A673 (cell line): ENCODE measurements around the gene DEAF1. TPM values are rescaled to one million over a fixed set of nuclear protein-coding genes. Genes with fewer than 3 reads are reported as not detected.

Source experiments
- BruUV-seq: library from RNA; stranded (reverse); fragments of 400-500 nt; replicated peaks from 2 replicates; lab custom pipeline; 2021; lab: Mats Ljungman, UMichigan
- CTCF ChIA-PET: fragments of 300-600 bp; sonication (Branson Sonifier 250); formaldehyde crosslinking; loops from one replicate; lab custom pipeline; 2022; ENCODE audit warnings: antibody characterized with exemption; lab: Charles Lee
- POLR2A ChIA-PET: fragments of 300-600 bp; sonication (Branson Sonifier 250); formaldehyde crosslinking; loops from one replicate; lab custom pipeline; 2022; ENCODE audit warnings: antibody characterized with exemption; ENCODE audit not compliant: low non-redundant PET; lab: Charles Lee
- DNase-seq: peaks from one replicate; pipeline ENCODE4 v3.0.0-alpha.2; 2015; ENCODE audit warnings: low spot score
- H3K27ac ChIP-seq: fragments of 200-600 bp; sonication (generic); 2 replicates; pipeline ENCODE4 v1.5.1; 2016; ENCODE audit warnings: mixed run types, low read depth, mild to moderate bottlenecking, mixed read lengths, antibody characterized with exemption, low read length; ENCODE audit not compliant: poor library complexity, severe bottlenecking
- H3K27me3 ChIP-seq: fragments of 200-600 bp; sonication (generic); replicated peaks from 2 replicates; pipeline ENCODE4 v1.6.1; 2017; ENCODE audit warnings: mixed run types, low read depth, mild to moderate bottlenecking, mixed read lengths, antibody characterized with exemption, low read length; ENCODE audit not compliant: insufficient read depth, poor library complexity
- H3K36me3 ChIP-seq: fragments of 200-600 bp; sonication (generic); 2 replicates; pipeline ENCODE4 v1.6.1; 2016; ENCODE audit warnings: mixed run types, mild to moderate bottlenecking, mixed read lengths, antibody characterized with exemption, low read length; ENCODE audit not compliant: insufficient read depth, poor library complexity, severe bottlenecking
- H3K4me1 ChIP-seq: fragments of 200-600 bp; sonication (generic); 2 replicates; pipeline ENCODE4 v1.6.1; 2017; ENCODE audit warnings: mixed run types, mild to moderate bottlenecking, mixed read lengths, antibody characterized with exemption, low read length; ENCODE audit not compliant: insufficient read depth, poor library complexity, severe bottlenecking
- H3K4me3 ChIP-seq: fragments of 200-600 bp; sonication (generic); 2 replicates; pipeline ENCODE4 v1.5.1; 2016; ENCODE audit warnings: low read depth, mixed run types, mild to moderate bottlenecking, mixed read lengths, low read length; ENCODE audit not compliant: poor library complexity, severe bottlenecking
- H3K9me3 ChIP-seq: fragments of 200-600 bp; sonication (generic); 2 replicates; pipeline ENCODE4 v1.6.1; 2016; ENCODE audit warnings: mixed run types, low read depth, mild to moderate bottlenecking, mixed read lengths, antibody characterized with exemption, low read length; ENCODE audit not compliant: poor library complexity, severe bottlenecking
- EZH2 ChIP-seq: fragments of 200-600 bp; sonication (generic); IDR thresholded peaks from 2 replicates; pipeline ENCODE4 v1.6.1; 2017; ENCODE audit warnings: borderline replicate concordance, low read depth, mild to moderate bottlenecking, mixed read lengths, antibody characterized with exemption, low read length; ENCODE audit not compliant: poor library complexity, severe bottlenecking
- intact Hi-C: fragments of 100-400 bp; cut with micrococcal nuclease; formaldehyde crosslinking; loops from one replicate; pipeline ENCODE4 v1.10.0; 2022; ENCODE audit not compliant: unreplicated experiment
- total RNA-seq: library from RNA; stranded (reverse); gene quantifications from 2 replicates; pipeline ENCODE4 v1.2.3, GENCODE V29; 2021
- TF ChIP-seq, protein P1 (sequence below): fragments of 300-800, 200-600 bp; sonication (generic); conservative IDR thresholded peaks from 2 replicates; pipeline ENCODE4 v1.5.1; 2017; ENCODE audit warnings: low read depth, mild to moderate bottlenecking, antibody characterized with exemption, low read length, moderate library complexity, mixed read lengths

The DEAF1 gene
- total RNA-seq, 1 experiment from 2014 or later = 56.7 TPM

DNA sequence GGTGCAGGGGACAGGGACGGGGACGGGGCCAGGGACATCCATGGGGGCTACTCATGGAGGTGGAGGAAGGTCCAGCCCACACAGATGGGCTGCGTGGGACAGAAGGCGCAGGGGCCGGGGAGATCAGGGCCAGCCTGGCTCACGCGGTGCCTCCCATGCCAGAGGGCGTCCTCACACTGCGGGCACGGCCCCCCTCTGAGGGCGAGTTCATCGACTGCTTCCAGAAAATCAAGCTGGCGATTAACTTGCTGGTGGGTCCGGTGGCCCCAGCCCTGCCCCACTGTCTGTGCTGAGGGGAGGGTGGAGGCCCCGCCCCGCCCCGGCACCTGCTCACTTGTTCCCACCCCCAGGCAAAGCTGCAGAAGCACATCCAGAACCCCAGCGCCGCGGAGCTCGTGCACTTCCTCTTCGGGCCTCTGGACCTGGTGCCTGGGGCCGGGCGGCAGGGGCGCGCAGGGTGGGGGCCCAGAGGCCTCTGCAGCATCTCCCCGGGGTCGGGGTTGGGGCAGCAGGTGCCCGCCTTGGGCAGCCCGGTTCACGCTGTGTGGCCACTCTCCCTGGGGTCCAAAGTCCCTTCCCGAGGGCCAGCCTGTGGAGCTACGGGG is 26.8 kb upstream of the DEAF1 start:
- H3K27ac ChIP-seq = no peak overlapping the region
- no peaks in the 10 kb centered on the region for H3K9me3 ChIP-seq
- no peak overlapping the region for H3K4me3 ChIP-seq
- H3K4me1 ChIP-seq = no peaks in the 10 kb centered on the region
- intact Hi-C loops = loop anchor here (5.0 to 10.0 kb wide), 2 partner anchors 60 to 167 kb away; no protein-coding TSS in a partner anchor
- no TSS peak for BruUV-seq
- TF ChIP-seq, protein P1, sequence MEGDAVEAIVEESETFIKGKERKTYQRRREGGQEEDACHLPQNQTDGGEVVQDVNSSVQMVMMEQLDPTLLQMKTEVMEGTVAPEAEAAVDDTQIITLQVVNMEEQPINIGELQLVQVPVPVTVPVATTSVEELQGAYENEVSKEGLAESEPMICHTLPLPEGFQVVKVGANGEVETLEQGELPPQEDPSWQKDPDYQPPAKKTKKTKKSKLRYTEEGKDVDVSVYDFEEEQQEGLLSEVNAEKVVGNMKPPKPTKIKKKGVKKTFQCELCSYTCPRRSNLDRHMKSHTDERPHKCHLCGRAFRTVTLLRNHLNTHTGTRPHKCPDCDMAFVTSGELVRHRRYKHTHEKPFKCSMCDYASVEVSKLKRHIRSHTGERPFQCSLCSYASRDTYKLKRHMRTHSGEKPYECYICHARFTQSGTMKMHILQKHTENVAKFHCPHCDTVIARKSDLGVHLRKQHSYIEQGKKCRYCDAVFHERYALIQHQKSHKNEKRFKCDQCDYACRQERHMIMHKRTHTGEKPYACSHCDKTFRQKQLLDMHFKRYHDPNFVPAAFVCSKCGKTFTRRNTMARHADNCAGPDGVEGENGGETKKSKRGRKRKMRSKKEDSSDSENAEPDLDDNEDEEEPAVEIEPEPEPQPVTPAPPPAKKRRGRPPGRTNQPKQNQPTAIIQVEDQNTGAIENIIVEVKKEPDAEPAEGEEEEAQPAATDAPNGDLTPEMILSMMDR = no peak
- no peak for TF ChIP-seq EZH2
- CTCF ChIA-PET = interaction anchor here (1.3 kb wide), 1 partner anchor 26 kb away, joined by 3 read pairs; no protein-coding TSS in a partner anchor
- peaks cover 40% of the 10 kb centered on the region for H3K27me3 ChIP-seq
- H3K36me3 ChIP-seq = no peaks in the 10 kb centered on the region
- POLR2A ChIA-PET = no interaction called here
- DNase-seq = no peak

DNA sequence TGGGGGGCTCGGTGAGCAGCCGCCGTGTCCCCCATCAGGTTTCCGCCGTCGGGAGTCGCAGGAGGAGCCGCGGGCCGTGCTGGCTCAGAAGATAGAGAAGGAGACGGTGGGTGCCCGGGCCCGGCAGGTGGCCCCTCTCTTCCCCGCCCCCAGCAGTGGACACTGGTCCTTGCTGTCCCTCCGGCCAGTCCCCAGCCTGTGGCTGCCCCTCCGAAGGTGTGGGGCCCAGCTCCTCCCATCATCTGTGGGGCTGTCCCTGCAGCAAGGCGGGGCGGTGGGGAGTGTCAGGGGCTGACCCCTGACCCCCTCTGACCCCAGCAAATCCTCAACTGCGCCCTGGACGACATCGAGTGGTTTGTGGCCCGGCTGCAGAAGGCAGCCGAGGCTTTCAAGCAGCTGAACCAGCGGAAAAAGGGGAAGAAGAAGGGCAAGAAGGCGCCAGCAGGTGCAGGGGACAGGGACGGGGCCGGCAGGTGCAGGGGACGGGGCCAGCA is 26.3 kb upstream of the DEAF1 start:
- DNase-seq = no peak
- Histone ChIP-seq H3K4me1 (no peaks in the 10 kb centered on the region), H3K9me3 (no peaks in the 10 kb centered on the region), H3K4me3 (no peak overlapping the region), H3K36me3 (no peaks in the 10 kb centered on the region), H3K27me3 (peaks cover 40% of the 10 kb centered on the region), H3K27ac (no peak overlapping the region)
- no TSS peak for BruUV-seq
- ChIA-PET CTCF (no interaction called here), POLR2A (no interaction called here)
- intact Hi-C loops = loop anchor here (5.0 to 10.0 kb wide), 2 partner anchors 59 to 166 kb away; no protein-coding TSS in a partner anchor
- peak; percentile 48 for TF ChIP-seq EZH2
- TF ChIP-seq, protein P1 = no peak

DNA sequence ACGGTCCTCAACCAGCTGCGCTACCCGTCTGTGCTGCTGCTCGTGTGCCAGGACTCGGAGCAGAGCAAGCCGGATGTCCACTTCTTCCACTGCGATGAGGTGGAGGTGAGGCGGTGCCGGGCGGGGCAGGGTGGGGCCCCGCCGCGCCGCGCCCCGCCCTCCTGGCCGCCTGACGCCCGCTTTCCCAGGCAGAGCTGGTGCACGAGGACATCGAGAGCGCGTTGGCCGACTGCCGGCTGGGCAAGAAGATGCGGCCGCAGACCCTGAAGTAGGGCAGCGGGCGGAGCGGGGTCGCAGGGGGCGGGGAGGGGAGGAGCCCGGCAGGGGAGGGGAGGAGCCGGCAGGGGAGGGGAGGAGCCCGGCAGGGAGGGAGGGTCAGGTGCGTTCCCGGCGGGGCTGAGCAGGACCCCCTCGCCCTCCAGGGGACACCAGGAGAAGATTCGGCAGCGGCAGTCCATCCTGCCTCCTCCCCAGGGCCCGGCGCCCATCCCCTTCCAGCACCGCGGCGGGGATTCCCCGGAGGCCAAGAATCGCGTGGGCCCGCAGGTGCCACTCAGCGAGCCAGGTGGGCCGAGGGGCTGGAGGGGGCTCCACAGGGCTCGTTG is 25.7 kb upstream of the DEAF1 start:
- Histone ChIP-seq H3K27ac (no peak overlapping the region), H3K4me1 (no peaks in the 10 kb centered on the region), H3K27me3 (peaks cover 38% of the 10 kb centered on the region), H3K9me3 (no peaks in the 10 kb centered on the region), H3K36me3 (no peaks in the 10 kb centered on the region), H3K4me3 (no peak overlapping the region)
- TF ChIP-seq, protein P1 = no peak
- no peak for TF ChIP-seq EZH2
- DNase-seq = no peak
- ChIA-PET POLR2A (no interaction called here), CTCF (interaction anchor here (0.6 kb wide), 1 partner anchor 8 kb away, joined by 3 read pairs; no protein-coding TSS in a partner anchor)
- BruUV-seq = no TSS peak
- intact Hi-C loops = loop anchor here (5.0 to 10.0 kb wide), 2 partner anchors 58 to 166 kb away; no protein-coding TSS in a partner anchor
